Measurements from ENCODE around the gene SWSAP1. TPM values are rescaled to one million over a fixed set of nuclear protein-coding genes. Genes with fewer than 3 reads are reported as not detected.
"Not testable (repeated sequence)": the region's sequence is repeated elsewhere in the genome, so short reads cannot be mapped to it uniquely, and the experiment has no call there.

The SWSAP1 gene
- polyA plus RNA-seq, 5 donors, result 2.0 to 3.5 (median 2.2) TPM

GRCh38 chr19:11377756-11378155 is 3.3 kb downstream of the SWSAP1 start:
- no peak for DNase-seq

DNA sequence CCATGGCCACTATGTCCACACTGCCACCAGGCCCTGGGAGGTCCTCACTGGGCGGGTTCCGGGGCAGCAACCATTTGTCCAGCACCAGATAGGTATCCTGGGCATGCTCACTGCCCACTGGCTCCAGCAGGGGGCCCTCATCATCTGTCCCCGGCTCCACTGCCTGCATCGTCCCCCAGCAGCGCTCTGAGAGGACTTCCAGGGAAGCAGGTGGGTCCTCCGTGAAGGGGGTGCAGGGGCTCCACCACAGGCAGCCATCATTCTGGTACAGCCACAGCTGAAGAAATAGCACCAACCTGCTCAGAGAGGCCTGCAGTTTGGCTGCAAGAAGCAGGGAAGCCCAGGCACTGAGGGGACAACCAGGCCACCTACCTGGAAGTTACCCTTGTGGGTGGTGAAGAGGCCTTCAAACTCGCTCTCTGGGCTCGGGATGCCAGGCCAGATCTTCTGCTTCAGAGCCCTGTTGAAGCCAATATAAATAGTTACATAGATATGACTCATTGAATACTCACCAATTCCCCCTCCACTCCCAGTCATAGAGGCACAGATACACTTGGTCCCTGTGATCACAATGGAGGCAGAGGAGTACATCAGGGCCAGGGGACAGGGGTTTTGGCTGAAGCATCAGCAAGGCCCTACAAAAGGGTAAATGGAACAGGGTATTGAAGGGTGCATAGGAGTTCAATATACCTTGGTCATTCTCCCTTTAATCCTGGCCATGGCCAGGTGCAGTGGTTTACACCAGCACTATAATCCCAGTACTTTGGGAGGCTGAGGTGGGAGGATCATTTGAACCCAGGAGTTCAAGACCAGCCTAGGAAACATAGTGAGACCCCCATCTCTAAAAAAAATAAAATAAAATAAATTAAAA is 4.1 kb downstream of the SWSAP1 start:
- DNase-seq, result no peak

DNA sequence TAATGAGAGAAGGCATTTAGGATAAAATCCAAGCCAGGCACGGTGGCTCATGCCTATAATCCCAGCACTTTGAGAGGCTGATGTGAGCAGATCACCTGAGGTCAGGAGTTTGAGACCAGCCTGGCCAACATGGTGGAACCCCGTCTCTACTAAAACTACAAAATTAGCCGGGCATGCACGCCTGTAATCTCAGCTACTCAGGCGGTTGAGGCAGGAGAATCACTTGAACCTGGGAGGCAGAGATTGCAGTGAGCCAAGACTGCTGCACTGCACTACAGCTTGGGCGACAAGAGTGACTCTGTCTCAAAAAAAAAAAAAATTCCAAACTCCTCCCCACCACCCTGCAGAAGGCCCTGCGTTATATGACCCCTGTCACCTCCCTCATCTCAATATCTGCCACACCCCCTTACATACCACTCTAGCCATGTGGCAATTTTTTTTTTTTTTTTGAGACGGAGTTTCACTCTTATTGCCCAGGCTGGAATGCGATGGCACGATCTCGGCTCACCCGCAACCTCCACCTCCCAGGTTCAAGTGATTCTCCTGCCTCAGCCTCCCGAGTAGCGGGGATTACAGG is 4.9 kb downstream of the SWSAP1 start:
- not testable (repeated sequence) for DNase-seq

DNA sequence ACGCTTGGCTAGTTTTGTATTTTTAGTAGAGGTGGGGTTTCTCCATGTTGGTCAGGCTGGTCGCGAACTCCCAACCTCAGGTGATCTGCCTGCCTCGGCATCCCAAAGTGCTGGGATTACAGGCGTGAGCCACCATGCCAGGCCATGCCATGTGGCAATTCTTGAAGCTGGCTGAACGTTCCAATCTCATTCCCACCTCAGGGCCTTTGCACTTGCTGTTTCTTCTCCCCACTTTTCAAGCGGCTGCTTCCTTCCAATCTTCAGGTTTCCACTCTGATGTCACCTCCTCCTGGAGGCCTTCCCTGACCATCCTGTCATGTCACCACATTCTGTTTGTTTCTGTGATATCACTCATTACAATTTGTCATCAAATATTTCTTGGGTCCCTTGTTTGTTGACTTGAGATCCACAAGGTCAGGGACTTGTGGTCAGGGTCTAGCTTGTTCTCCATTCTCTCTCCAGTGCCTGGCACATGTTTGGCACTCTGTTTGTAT is 5.4 kb downstream of the SWSAP1 start:
- no peak for DNase-seq

GRCh38 chr19:11380653-11381537 is 6.4 kb downstream of the SWSAP1 start:
- peak; percentile 93 to 96 for DNase-seq

DNA sequence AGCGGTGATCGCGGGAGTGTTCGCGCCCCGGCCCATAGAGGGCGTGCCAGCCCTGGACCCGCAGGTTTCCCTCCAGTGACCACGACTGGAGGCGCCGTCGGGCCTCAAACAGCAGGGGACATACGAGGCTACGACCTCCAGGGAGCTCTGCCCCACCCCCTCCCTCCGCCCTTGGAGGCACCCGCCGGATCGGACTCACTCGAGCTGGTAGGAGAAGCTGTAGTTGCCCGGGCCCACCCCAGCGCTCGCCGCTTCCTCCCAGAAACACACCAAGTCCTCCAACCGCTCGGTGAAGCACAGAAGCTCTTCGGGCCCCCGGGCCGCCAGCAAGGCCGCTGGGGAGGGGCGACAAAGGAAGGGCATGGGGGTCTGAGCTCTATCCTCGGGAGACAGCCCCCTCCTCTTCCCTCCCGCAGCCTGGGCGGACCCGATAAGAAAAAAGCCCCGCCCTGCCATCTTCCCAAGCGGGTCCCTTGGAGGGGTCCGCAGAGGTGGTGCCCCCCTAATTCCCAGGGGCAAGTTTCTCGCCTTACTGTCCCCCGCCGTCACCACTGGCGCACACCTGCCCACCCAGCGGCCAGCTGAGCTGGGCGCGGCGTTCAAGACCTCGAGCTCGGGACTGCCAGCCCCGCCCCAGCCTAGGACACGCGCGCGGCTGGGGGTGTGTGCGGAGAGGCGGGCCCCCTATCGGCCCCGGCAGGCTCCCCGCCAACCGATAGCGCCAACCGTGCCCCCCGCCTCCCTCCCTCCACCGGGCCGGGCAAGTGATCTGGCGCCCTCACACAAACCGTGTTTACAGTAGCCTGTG is 8.6 kb downstream of the SWSAP1 start:
- peak; percentile 17 to 40 for DNase-seq

DNA sequence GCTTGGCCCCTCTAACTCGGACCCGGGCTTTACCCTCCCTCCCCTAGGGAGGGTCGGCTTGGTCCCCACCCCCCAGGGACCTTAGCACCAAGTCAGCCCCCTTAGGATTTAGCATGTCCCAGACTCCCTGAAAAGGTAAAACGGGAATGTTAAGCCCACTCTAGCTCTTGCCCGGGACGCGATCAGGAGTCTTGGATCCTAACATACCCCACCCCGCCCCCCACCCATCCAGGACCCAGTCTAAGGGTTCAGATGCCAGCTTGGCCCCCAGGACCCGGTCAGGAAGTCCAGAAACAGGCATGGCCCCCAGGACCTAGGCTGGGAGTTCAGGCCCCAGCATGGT is 9.2 kb downstream of the SWSAP1 start:
- DNase-seq, result peak in 1 of 2 donors; percentile 25

GRCh38 chr19:11384778-11385129 is 10.3 kb downstream of the SWSAP1 start:
- DNase-seq, result no peak

DNA sequence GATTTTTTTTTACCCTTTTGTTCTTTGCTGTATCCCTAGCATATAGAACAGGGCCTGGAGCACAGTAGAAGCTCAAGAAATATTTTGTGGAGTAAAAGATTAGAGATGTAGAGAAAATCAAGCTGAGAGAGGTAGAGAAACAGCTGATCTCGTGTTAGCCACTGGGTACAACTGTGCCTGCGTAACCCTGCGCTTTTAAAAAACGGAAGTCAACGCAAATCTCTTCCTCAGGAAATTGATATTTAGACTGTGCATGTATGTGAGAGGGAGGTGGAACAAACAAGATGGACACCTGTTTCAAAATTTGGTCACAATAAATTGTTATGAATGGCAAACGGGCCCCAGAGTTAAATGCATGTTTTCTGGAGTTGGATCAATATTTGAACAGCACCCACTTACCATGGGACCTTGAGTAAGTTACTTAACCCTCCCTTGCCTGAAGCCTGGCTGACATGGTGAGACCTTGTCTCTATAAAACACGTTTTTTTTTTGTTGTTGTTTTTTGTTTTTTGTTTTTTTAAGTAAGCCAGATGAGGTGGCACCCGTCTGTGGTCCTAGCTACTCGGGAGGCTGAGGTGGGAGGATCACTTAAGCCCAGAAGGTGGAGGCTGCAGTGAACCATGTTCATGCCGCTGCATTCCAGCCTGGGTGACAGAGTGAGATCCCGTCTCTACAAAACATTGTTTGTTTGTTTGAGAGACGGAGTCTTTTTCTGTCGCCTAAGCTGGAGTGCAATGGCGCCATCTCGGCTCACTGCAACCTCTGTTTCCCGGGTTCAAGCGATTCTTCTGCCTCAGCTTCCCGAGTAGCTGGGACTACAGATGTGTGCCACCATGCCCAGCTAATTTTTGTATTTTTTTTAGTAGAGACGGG is 12.9 kb downstream of the SWSAP1 start:
- peak in 1 of 2 donors; percentile 9 for DNase-seq

DNA sequence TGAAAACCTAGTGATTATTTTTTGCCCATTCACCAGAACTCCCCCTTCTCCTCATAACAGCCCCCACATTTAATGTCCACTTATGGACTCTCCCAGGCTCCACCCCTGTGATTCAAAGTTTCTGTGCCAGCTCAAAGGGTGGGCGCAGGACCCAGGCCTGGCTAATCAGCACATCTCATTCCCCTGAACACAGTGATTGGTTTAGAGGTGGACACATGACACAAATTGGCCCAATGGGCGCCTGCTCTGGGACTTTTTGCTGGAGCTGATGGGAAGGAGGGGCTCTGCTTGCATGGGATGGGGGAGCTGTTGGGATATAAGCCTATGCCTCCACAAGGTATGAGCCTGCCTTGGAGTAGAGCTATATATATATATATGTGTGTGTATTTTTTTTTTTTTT is 15.9 kb downstream of the SWSAP1 start:
- DNase-seq, result no peak

- DNase-seq, result no peak
These were observed 16.6 kb downstream of the SWSAP1 start for GRCh38 chr19:11390933-11391680.

- DNase-seq, result no peak
These were observed 22.7 kb downstream of the SWSAP1 start for GRCh38 chr19:11397089-11397610.

GRCh38 chr19:11399667-11400066 is 25.2 kb downstream of the SWSAP1 start:
- DNase-seq, result no peak

DNA sequence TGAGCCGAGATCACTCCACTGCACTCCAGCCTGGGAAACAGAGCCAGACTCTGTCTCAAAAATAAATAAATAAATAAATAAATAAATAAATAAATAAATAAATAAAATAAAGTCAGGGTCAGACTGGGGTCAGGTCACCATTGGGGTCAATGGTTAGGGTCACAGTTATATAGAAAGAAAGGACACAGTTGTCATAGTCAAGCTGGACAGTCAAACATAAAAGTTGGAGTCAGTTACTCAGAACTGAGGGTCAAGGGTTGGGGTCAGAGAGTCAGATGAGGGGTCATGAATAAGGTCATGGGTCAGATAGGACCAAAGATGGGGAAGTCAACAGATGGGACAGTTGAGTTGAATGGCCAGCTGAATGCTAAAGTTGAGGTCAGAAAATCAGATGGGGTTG is 26.3 kb downstream of the SWSAP1 start:
- DNase-seq, result no peak

DNA sequence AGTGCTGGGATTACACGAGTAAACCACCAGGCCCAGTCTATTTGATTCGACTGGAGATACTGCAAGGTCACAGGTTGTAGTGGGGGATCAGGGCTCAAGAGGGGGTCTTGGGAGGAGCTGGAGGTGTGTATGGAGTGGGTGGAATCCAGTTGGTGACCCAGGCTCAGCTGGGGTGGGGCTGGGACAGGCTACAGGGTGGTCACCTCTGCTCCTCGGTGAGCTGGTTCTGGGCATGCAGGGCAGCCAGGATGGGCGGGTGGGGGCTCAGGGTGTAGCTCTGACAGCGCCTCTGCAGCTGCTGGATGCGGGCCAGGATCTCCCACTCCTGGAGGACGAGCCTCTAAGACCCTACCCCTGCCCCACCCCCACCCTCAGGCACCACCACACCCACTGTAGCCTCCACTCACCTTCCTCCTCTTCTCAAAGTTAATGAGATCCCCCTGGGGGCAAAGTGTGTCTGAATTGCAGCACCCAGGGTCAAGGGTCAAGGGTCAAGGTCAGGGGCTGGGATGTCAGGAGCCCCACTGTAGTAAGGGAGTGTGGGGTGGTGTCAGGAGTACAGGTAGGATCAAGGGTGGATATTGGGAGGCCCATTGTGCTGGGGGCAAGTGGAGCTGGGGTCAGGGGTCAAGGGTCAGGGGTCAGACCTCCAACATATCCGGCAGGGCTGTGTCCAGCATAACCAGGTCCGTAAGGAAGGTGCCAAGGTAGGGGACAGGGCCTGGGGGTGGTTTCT is 27.5 kb downstream of the SWSAP1 start:
- DNase-seq, result no peak

- no peak for DNase-seq
These were observed 30.2 kb downstream of the SWSAP1 start for GRCh38 chr19:11404588-11405222.

DNA sequence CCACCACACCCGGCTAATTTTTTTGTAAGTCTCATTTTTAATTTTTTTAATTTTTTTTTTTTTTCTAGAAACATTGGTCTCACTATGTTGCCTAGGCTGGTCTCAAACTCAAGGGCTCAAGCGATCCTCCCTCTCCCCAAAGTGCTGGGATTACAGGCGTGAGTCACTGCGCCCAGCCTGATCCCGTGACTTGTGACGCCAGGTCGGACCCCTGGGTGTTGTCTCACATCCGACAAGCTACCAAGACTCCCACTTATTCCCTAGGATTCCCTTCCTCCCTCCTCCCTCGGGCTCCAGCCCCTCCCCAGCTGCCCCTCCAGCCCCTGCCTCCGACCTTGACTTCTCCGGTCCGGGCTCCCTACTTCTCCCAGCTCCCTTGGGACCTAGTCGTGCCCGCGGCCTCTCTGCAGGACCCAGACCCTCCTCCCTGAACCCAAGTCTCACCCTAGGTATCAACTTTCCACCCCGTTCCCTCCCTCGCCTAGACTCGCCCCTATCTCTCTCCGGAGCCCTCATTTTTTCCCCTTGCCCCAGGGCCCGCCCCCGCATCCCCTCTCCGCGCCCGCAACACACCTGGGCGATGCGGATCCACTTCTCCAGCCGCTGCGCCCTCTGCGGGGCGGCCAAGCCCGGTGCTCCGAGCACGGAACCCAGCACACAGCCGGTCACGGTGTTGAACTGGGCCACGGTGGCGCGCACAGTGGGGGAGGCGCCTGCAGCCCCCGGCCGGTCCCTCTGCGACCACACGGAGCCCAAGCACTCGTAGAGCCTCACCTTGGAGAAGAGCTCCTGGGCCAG is 31.6 kb downstream of the SWSAP1 start:
- no peak for DNase-seq

Data from right lung (tissue), 5 donors.